ENCODE results near the gene WTAP.
"Not testable (repeated sequence)": the region's sequence is repeated elsewhere in the genome, so short reads cannot be mapped to it uniquely, and the experiment has no call there.

Gene WTAP

DNA sequence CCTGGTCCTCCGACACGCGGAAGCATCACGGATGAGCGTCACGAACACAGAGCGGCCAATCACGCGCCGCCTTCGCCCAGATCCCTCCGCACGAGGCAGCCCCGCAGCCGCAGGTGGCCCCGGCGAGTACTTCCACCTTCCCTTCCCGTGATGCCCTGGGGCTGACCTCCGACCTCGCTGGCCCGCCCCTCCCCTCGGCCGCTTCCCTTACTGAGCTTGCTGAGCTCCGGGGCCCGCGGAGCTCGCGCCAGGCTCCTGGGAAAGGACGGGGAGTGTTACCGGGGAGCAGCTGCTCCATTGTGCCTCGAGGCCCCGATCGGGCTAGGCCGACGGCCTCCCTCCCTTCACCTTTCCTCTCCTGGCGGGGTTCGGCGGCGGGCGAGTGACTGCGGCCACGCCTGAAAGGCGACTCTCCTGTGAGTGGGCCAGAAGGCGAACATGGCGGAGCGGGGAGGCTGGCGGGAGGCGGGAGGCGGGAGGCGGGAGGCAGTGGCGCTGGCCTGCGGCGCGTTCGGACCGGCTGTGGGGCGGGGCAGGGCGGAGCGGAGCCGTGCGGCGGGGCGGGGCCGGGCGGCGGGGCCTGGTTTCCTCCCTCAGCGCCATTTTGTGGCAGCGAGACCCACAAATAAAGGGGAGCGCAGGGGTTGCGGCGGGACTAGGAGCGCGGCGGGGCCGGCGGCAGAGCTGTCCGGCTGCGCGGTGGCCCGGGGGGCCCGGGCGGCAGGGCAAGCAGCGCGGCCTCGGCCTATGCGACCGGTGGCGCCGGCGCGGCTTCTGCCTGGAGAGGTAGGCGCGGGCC is at the start of gene WTAP:
WTAP (plus strand) TSS at position 589 of the 799 bp plus-strand sequence. CDS start 8,760 bp downstream, outside the sequence.
- DNase-seq (ENCODE audit: low read depth) = peak; percentile 86

DNA sequence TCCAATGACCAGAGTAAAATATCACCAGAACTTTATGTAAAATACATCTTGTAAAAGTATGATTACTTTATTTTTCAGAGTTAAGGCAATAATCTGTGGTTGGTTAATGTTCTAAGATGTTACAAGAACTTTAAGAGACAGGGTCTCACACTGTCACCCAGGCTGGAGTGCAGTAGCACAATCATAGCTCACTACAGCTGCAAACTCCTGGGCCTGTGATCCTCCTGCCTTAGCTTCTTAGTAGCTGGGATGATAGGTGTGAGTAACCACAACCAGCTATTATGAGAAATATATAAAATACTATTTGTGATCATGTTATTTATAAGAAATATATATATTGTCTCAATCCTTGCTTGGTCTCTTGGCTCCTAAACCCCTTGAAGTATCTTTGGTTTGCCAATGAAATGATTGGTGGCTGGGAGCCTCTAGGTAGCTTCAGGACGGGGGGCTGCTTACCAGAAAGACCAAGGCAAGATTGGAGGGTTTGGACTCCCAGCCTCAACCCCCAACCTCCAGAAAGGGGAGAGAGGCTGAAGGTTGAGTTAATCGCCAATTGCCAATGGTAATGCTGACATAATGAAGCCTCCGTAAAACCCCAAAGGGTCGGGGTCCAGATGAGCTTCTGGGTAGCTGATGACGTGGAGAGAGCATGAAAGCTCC is 49.7 kb upstream of the WTAP start:
- no peak for DNase-seq (ENCODE audit: low read depth)

DNA sequence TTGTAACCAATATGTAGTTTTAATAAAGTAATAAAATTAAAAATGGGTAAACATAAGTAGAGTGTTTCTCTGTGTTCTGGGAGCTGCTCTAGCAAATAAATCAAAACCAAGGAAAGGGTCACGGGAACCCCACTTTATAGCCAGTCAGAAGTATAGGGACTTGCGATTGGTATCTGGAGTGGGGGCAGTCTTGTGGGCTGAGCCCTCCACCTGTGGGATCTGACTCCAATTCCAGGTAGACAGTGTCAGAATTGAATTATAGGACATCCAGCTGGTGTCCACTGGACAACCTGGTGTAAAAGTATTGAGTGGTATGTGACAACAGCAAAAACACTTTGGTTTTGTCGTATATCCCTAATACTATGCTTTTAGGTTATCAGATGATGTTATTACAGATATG is 48.7 kb upstream of the WTAP start:
- no peak for DNase-seq (ENCODE audit: low read depth)

DNA sequence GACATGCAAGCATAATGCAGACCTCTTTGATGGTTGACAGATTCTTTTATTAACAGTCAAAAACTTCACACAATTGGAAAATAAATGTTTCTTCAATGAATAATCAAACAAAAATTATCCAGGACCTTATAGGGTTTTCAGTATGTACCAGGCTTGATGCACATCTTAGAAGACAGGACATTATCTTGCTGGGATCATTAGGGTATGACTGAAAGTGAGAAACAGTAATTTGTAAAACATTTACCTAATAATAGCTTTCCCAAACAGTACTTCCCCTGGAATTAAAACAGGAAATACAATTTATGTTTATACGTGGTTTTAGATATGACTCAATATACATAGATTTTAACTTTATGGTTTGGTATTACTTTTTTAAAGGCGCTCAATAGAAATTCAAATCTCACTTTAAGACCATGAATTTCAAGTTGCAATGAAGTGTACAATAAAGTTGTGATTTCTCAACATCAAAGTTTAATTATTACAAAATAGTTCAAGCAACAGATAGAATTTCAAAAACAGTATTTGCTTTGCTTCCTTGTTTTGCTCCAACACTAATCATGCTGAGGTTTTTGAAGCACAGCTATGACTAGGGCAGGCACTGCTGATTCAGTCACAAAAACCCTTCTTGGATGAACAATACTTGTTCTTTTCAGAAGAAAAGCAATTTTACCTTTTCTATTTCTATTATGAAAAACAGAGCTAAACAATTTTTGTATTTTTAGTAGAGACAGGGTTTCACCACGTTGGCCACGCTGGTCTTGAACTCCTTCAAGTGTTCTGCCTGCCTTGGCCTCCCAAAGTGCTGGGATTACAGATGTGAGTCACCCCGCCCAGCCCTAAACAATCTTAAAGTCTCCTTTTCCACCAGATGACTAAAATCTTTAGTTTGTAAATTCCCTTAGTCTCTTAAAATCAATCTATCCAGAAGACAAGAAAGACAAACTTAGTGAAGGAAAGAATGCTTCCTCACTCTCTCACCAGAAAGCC is 47.9 kb upstream of the WTAP start:
- DNase-seq (ENCODE audit: low read depth) = no peak

DNA sequence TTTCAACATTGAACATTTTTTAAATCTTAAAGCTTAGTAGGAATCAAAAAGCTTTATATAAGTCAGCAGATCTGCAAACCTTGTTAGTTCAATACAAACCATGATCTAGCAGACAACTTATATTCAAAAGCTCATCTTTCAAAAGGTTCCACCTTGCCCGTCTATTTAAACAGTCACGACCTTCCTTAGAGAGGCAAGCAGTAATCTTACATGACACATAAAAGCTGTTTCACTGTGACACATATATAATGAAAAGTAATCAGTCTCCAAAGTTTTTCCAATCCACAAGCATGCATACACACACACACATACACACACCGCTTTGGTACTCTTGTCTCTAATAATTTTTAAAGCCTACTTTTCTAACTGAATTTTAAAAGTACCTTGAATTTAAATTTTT is 47.2 kb upstream of the WTAP start:
- DNase-seq (ENCODE audit: low read depth) = no peak

DNA sequence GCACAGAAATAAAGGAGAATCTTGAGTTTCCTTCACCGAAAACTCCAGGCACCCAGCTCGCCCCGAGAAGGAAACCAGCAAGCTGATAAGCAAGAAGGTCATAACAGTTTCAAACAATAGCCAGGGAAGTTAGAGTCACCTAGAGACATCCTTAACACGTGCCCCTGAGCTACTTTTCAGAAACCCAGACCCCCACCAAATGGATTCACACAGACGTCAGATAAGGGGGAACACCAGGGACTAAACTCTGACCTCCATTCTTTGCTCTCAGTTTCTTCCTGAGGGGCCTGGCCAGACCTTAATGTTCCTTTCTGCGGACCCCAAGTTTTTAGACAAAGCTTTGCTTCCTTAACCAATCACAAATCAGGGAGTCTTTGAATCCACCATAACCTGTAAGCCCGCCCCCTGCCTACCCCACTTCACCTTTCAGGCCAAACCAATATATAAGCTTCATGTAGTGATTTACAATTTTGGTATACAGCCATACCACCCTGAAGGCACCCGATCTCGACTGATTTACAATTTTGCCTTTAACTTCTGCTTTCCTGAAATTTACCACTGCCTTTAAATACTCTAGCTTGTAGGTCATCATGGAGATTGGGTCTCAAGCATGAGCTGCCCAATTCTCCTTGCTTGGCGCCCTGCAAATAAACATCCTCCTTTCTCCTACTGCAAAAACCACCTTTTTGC is 46.0 kb upstream of the WTAP start:
- DNase-seq (ENCODE audit: low read depth) = no peak

DNA sequence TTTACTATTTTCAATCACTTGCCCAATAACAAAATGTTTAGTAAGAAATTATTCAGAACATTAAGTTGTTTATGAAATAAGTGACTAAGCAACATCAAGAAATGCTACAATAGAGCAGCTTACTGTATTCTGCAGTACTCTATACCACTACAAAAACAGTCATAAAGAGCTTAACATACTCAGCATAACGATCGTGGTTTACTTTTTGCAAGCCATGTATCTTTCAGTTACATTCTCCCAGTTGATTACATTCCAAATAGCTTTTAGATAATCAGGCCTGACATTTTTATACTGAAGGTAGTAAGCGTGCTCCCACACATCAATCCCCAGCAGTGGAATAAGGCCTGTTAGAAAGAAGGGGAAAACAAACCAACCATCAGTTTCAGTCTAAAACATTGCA is 45.0 kb upstream of the WTAP start:
- no peak for DNase-seq (ENCODE audit: low read depth)

DNA sequence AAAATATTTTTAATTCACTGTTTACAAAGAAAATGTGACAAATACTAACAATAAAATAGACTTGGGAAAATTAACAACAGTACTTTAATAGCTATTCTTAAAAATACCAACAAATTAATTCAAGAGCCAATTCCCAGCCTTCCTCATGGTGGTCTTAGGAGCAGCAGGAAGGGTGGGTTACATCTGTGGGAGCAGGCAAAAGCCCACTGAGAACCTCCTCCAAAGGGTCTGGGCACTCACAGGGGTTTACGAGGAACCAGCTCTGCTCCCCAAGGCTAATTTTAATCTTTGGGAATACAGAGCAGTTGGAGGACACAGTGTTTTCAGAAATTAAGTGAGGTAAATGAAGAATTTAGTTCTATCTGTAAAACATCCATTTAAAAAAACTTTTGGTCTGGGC is 44.5 kb upstream of the WTAP start:
- no peak for DNase-seq (ENCODE audit: low read depth)

DNA sequence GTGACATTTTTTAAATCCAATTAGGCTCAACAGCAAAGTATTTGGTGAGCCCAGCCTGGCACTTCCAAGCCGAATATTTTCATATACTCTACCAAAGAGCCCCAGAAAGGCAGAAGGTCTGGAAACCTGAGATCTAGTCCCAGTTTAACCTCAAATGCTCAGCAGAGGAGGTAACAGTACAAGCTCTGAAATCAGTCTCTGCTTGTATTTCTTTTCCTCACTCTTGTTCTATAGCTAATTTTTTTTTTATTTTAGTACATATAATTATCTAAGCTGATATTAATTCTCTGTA is 43.3 kb upstream of the WTAP start:
- no peak for DNase-seq (ENCODE audit: low read depth)

DNA sequence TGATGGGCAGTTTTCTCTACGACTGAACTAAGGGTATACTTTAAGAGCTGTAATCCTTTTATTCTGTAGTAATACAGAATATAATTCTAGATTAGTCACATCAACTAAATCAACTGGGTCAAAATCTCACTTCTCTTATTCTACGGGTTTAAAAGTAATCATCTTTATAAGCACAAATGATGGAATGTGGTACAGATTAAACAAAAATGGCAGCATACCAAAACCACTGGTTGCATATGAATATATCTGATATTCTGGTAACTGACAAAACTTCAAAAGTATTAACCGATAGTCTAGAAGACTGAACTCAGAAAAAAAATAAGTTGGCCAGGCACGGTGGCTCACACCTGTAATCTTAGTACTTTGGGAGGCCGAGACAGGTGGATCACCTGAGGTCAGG is 41.3 kb upstream of the WTAP start:
- no peak for DNase-seq (ENCODE audit: low read depth)

DNA sequence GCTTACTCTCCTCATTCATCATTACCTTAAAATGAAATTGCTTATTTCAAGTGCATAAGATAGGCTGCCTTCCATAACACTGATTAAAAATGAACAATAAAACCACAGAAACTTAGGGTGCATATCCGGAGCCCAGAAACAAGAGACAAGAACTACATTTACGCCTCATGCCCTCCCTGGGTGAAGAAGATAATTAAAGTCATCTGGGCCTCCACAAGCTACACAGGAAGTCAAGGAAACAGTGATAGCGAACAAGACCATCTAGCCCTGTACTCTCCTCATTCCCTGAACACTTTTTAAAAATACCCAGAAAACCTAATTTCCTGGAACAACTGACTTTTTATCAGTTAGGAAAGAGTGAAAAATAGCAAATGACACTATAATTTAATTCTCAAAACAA is 40.6 kb upstream of the WTAP start:
- DNase-seq (ENCODE audit: low read depth) = no peak

DNA sequence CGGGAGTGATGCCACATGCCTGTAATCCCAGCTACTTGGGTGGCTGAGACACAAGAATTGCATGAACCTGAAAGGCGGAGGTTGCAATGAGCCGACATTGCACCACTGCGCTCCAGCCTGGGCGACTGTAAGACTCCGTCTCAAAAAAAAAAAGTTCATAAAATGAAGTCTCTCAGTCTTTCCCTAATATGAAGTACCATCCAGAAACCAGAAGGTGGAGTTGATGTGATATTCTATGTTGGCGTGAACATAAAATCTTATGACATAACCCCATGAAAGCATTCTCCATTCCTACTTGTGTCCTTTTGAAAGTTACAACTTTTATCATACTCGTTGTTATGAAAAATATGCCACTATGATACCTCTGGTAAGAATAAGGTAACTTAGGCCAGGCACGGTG is 40.0 kb upstream of the WTAP start:
- no peak for DNase-seq (ENCODE audit: low read depth)

DNA sequence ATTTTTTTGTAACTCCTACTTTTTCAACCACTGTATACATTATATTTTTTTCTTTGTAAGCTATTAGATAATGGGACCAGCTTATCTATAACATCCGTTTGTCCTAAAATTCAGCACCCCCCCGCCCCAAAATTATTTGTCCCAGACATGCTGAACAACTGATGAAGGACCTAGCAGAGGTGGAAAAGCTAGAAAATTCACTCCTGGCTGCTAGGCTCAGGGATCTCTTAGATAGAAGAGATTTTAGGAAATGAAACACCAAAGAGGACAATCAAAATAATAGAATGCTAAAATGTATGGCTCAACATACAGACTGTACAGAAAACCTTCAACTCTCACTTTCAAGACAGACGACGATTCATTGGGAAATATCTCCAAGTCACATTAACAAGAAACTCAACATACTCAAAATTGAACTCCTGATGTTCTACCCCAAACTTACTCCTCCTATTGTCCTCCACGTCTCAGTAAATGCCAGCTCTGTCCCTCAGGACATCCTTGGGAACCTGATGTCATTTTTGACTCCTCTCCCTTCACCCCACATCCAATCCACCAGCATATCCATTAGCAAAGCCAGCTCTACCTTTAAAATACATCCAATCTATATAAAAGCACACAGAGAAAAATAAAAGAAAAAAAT is 38.9 kb upstream of the WTAP start:
- no peak for DNase-seq (ENCODE audit: low read depth)

DNA sequence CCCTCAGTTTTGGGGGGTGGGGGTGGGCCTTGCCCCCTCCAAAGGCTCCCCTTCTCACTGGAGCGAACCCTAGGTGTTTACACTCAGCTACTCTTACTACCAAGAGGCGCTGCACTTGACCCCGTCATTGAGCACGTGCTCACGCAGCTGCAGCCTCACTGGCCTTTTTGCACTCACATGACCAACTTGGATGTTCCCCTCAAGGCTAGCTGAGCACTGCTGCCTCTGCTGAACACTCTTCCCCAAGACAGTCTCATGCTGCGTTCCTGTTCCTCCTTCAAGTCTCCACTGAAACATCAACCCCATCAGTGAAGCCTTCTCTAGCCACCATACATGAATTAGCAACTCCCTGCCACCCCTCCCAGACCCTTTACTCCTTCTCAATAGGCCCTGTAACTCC is 38.3 kb upstream of the WTAP start:
- no peak for DNase-seq (ENCODE audit: low read depth)

DNA sequence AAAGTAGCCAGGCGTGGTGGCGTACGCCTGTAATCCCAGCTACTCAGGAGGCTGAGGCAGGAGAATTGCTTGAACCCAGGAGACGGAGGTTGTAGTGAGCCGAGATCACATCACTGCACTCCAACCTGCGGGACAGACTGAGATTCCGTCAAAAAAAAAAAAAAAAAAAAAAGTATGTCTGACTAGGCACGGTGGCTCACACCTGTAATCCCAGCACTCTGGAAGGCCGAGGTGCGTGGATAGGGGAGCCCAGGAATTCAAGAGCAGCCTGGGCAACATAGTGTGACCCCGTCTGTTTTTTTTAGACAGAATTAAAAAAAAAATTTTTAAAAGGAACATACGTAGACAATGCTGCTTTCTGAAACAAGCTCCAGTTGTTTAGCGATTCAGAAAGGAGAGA is 37.2 kb upstream of the WTAP start:
- not testable (repeated sequence) for DNase-seq (ENCODE audit: low read depth)

DNA sequence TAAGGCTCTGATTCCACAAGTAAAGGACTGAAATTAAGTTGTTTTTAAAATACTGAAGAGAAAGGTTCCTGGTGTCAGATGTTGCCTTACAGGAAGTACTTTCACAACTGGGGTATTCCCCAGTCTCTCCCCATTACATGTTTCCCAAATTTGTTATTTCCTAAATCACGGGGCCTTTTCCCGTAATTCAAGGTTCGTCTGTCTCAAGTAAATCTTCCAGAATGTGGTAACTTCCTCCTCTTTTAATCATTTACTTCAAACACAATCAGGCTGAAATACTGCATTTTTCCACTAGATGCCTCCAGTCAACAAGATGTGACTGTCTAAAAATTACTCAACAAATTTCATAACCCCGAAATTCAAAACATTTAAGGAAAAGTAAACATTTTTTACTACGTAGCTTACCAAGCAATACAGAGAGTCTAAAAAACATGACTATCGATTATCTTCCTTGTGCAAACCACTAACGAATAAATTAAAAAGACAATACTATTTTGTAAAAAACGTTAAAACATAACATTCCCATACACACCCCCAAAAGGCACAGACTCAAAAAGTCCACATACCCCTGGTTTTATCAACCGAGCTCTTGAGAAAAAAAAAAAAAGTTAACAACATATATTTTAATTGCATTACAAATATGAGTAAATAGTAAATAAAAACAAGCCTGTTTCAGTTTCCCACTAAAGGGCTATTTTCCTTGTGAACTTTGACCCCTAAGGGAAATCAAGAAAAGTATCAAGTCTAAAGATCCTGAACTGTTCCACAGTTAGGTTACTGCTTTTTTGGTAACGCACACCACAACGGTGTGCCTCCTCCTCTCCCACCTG is 36.0 kb upstream of the WTAP start:
- DNase-seq (ENCODE audit: low read depth) = peak; percentile 63

DNA sequence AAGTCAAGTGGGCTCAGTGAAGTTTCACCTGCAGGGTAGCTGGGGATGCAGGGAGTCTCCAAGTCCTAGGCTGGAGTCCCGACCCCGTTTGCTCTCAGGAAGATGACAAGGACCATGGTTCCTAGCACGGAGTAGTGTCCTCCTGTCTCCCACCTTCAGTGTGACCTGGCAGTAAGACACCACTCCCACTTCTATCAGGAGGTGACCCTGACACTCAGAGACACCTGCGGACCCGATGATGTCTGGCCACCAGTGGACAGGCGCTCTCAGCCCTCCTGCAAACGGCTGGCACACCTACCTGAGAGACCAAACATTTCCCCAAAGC is 35.4 kb upstream of the WTAP start:
- no peak for DNase-seq (ENCODE audit: low read depth)

DNA sequence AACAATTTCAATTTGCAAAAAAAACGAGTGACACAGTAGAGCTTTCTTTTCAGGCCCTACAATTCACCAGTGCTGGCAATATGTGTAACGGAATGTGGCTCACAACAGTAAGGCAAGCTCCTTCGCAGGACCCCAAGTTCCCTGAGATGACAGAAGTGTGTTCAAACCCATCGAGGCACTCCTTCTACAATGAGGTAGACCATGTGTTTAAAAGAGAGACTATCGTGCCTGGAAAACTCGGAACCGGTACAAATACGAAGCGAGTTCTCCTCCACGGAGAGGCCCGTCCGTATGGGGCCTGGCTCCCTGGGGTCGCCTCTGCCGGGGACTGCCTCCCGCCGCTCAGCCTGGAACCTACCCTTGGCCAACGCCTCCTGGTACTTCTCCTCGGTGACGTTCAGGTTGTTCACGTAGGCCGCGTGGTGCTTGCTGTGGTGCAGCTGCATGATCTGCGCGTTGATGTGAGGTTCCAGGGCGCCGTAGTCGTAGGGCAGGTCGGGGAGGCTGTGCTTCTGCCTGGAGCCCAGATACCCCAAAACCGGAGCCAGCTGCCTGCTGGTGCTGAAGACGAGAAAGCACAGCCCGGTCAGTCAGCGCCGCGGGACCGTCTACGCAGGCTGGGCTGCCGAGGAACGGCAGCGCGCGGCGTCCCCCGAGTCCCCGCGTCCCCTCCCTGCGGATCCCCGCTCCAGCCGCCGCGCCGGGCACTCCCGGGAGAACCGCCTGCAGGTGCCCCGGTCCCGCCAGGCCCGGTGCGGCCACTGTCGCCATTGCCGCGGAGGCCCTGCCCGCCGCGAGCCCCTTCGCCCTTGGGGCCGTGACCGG is 34.8 kb upstream of the WTAP start:
- DNase-seq (ENCODE audit: low read depth) = no peak

DNA sequence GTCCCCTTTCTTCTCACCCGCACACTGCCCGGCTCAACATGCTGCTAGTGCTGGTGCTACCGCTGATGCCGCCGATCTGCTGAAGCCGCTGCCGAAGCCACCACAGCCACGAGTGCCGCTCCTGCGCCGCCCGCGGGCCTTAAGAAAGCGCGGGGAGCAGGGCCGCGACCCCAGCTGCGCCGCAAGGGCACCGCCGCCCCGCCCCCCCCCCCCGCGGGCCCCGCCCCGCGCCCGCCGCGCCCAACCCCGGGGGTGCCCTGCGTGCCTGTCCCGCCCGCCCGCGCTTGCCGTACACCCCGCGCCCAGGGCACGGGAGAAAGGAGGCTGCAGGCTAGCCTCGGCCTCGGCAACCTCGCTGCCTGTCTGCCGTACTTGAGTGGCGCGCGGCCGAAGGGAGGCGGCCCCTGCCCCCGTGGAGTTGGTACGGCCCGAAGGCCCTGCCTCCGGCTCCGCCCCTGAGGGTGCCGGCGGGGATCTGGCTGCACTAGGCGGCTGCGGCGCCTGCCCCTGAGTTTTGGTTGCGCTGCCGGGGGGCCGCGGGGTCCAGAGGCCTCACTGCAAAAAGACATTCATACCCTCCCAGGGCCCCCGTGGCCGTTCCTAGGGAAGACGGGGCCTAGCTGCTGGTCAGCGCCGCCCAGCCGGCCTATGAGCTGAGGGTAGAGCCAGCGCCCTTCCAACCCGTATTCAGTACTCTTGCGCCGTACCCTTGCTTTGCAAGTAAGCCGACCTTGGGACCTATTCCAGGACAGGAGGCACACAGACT is 34.0 kb upstream of the WTAP start, which contains the start of gene SOD2:
SOD2 (minus strand) TSS at position 114 of the 766 bp plus-strand sequence; CDS start at position 40, 74 bp downstream.
- no peak for DNase-seq (ENCODE audit: low read depth)
